Transverse colon (tissue), 4 donors: ENCODE results near the gene PNPLA5. TPM values are rescaled to one million over a fixed set of nuclear protein-coding genes. Genes with fewer than 3 reads are reported as not detected.

Experiments used
- DNase-seq: peaks from one replicate; pipeline ENCODE4 v3.0.0-alpha.2; 2019
- H3K27ac ChIP-seq, 4 donors: fragments of 200-600 bp; sonication (generic); 2 replicates each; pipeline ENCODE4 v1.5.1; 2016 to 2018; ENCODE audit warnings: inconsistent platforms in 4 of 4
- H3K27me3 ChIP-seq: fragments of 200-600 bp; sonication (generic); 2 replicates; pipeline ENCODE4 v1.5.1; 2017; ENCODE audit warnings: inconsistent platforms
- H3K36me3 ChIP-seq, 4 donors: fragments of 200-600 bp; sonication (generic); 2 replicates each; pipeline ENCODE4 v1.5.1; 2017 to 2019; ENCODE audit warnings: inconsistent platforms in 4 of 4
- H3K4me1 ChIP-seq, 4 donors: fragments of 200-600 bp; sonication (generic); 2 replicates each; pipeline ENCODE4 v1.5.1; 2017 to 2020; ENCODE audit warnings: inconsistent platforms in 4 of 4
- H3K4me3 ChIP-seq, 4 donors: fragments of 200-600 bp; sonication (generic); 1 replicate in 1 of 4; 2 replicates in 3 of 4; pipeline versions ENCODE4 v1.5.1 to v1.6.1; 2017 to 2019; ENCODE audit warnings: inconsistent platforms in 4 of 4
- H3K9me3 ChIP-seq, 2 donors: fragments of 200-600 bp; sonication (generic); 2 replicates each; pipeline ENCODE4 v1.5.1; 2017 to 2019; ENCODE audit warnings: inconsistent platforms in 2 of 2
- EP300 ChIP-seq: sonication (generic); formaldehyde crosslinking; IDR thresholded peaks from one replicate; pipeline ENCODE4 v1.6.1; 2017; ENCODE audit warnings: antibody characterized with exemption, low read depth
- POLR2A ChIP-seq: fragments of 450-650 bp; IDR thresholded peaks from one replicate; pipeline ENCODE4 v1.6.1; 2016; ENCODE audit warnings: antibody characterized with exemption, mild to moderate bottlenecking, moderate library complexity
- POLR2AphosphoS5 ChIP-seq, 3 donors: sonication (generic); formaldehyde crosslinking; IDR thresholded peaks; one replicate each; pipeline ENCODE4 v1.6.1; 2016; ENCODE audit warnings: antibody characterized with exemption in 3 of 3
- WGBS, 2 donors: methylation state at CpG; one replicate each; pipeline ENCODE4 v1.1.5; 2018; ENCODE audit warnings: low coverage in 1 of 2; 5-methylcytosine and 5-hydroxymethylcytosine counted together
- in situ Hi-C, 4 donors: fragments of 200-750 bp; cut with MboI; loops; one replicate each; pipeline versions ENCODE4 v1.15.0 to v1.15.1; 2017; ENCODE audit warnings: low sequenced_read_pairs in 3 of 4, low pct_ligation_motif_present in 1 of 4, low pct_unique_long_range_greater_than_20kb in 1 of 4
- intact Hi-C: fragments of 100-400 bp; cut with DNase I; formaldehyde crosslinking; loops from one replicate; pipeline ENCODE4 v1.15.1; 2023; ENCODE audit warnings: low total_unique reads
- total RNA-seq, 4 donors: library from RNA; depleted of rRNA; stranded (reverse); fragments of >200 nt; gene quantifications; one replicate each; pipeline ENCODE4 v1.1.0, GENCODE V29; 2016
- TF ChIP-seq, protein P1 (sequence below), 5 experiments: fragments of 200-600 bp in 3 of 5; fragments of 450-650 bp in 2 of 5; sonication (generic) in 3 of 5; IDR thresholded peaks; 1 replicate in 2 of 5; 2 replicates in 3 of 5; pipeline ENCODE4 v1.5.1; 2016 to 2017; ENCODE audit warnings: antibody characterized with exemption in 5 of 5, inconsistent platforms in 3 of 5, mild to moderate bottlenecking in 2 of 5, moderate library complexity in 1 of 5

Gene PNPLA5
- total RNA-seq, 4 donors from 2014 or later = not detected

GRCh38 chr22:43832393-43833265 lies 59.2 kb downstream of the PNPLA5 start:
- Histone ChIP-seq H3K27me3 (no peaks in the 10 kb centered on the region), H3K27ac (no peak overlapping the region), H3K4me3 (no peak overlapping the region), H3K9me3 (no peaks in the 10 kb centered on the region), H3K36me3 (no peaks in the 10 kb centered on the region), H3K4me1 (no peaks in the 10 kb centered on the region)
- no peak for DNase-seq
- TF ChIP-seq POLR2AphosphoS5 (IDR thresholded peaks at IDR 0.05) (no peak), EP300 (no peak), POLR2A (no peak)
- TF ChIP-seq, protein P1, sequence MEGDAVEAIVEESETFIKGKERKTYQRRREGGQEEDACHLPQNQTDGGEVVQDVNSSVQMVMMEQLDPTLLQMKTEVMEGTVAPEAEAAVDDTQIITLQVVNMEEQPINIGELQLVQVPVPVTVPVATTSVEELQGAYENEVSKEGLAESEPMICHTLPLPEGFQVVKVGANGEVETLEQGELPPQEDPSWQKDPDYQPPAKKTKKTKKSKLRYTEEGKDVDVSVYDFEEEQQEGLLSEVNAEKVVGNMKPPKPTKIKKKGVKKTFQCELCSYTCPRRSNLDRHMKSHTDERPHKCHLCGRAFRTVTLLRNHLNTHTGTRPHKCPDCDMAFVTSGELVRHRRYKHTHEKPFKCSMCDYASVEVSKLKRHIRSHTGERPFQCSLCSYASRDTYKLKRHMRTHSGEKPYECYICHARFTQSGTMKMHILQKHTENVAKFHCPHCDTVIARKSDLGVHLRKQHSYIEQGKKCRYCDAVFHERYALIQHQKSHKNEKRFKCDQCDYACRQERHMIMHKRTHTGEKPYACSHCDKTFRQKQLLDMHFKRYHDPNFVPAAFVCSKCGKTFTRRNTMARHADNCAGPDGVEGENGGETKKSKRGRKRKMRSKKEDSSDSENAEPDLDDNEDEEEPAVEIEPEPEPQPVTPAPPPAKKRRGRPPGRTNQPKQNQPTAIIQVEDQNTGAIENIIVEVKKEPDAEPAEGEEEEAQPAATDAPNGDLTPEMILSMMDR (IDR thresholded peaks at IDR 0.05) = no peak
- 80 to 84% methylated on average over 1 to 18 of the region's 18 CpGs for WGBS, 2 donors
- in situ Hi-C loops = loop anchor here in 1 of 4 donors (25.0 kb wide), 1 partner anchor 105 kb away; no protein-coding TSS in a partner anchor
- intact Hi-C loops = no loop called here

DNA sequence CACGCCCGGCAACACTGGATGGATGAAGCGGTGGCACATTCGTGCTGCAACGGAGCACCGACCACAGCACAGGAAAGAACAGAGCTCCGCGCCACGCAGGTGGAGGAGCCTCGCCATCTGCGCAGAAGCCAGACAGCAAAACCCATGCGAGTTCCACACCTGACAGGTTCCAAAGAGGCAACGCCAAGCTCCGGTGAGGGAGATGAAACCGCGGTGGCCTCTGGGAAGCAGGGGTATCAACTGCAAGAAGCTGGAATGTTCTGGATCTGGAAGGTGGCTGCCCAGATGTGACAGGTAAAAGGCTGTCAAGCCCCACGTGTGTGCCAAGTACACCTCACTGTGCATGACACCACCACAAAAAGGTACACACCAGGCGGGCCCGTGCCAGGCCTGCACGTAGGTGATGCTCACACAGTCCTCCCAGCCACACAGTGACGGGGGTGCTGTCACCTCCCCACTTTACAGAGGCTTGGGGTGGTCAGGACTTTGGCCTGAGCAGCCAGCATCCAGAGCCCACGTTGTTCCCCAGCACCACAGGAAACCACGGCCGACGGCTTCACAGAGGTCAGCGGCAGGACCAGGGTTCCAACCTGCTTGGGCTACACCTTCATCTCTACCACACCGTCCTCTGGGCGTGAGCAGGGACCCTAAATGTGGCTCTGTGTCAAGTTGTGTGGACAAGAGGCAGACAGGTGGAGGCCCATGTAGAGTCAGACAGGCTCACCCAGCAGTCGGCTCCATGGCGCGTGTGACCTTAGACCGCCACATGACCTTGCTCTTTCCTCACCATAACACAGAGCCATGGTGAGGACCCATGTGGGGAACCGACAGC lies 60.0 kb downstream of the PNPLA5 start:
- Histone ChIP-seq H3K4me1 (peaks cover 0 to under 1% (median 0%) of the 10 kb centered on the region in 4 donors), H3K9me3 (no peaks in the 10 kb centered on the region), H3K36me3 (no peaks in the 10 kb centered on the region), H3K4me3 (no peak overlapping the region), H3K27me3 (no peaks in the 10 kb centered on the region), H3K27ac (no peak overlapping the region)
- 87 to 97% methylated on average over 5 to 33 of the region's 33 CpGs for WGBS, 2 donors
- intact Hi-C loops (no loop called here), in situ Hi-C loops (loop anchor here in 1 of 4 donors (25.0 kb wide), 1 partner anchor 106 kb away; no protein-coding TSS in a partner anchor)
- DNase-seq = no peak
- TF ChIP-seq POLR2AphosphoS5 (IDR thresholded peaks at IDR 0.05) (no peak), POLR2A (no peak), EP300 (no peak)
- TF ChIP-seq, protein P1 (IDR thresholded peaks at IDR 0.05) = no peak

- 70% methylated on average over 12 of the region's 12 CpGs; no CpG with 5 or more reads in 1 of the 2 donors for WGBS, 2 donors
- H3K4me3 ChIP-seq = no peak overlapping the region
- H3K4me1 ChIP-seq = peaks cover 0 to 8% (median 2%) of the 10 kb centered on the region in 4 donors
- no peak overlapping the region for H3K27ac ChIP-seq
- no peak for DNase-seq
- intact Hi-C loops (no loop called here), in situ Hi-C loops (loop anchor here in 1 of 4 donors (25.0 kb wide), 1 partner anchor 106 kb away; no protein-coding TSS in a partner anchor)
- H3K36me3 ChIP-seq = no peaks in the 10 kb centered on the region
- TF ChIP-seq EP300 (no peak), POLR2A (no peak), POLR2AphosphoS5 (IDR thresholded peaks at IDR 0.05) (no peak)
- TF ChIP-seq, protein P1 (IDR thresholded peaks at IDR 0.05) = no peak
- H3K27me3 ChIP-seq = no peaks in the 10 kb centered on the region
- no peaks in the 10 kb centered on the region for H3K9me3 ChIP-seq
These were observed 60.8 kb downstream of the PNPLA5 start for GRCh38 chr22:43830931-43831560.
